Measurements from ENCODE around the gene TSPEAR. TPM values are rescaled to one million over a fixed set of nuclear protein-coding genes. Genes with fewer than 3 reads are reported as not detected.

The TSPEAR gene
- total RNA-seq, 1 donor from 2014 or later = not detected

GRCh38 chr21:44573630-44574456 is 137.5 kb downstream of the TSPEAR start, which contains the start of gene KRTAP10-4:
TSS of gene KRTAP10-4 (plus strand) at chr21:44573729. CDS start at chr21:44573759, 30 bp downstream.

GRCh38 chr21:44558695-44559094 is 152.7 kb downstream of the TSPEAR start, which contains the start of gene KRTAP10-3:
TSS of gene KRTAP10-3 (minus strand) at chr21:44558795. CDS start at chr21:44558715, 80 bp downstream.

DNA sequence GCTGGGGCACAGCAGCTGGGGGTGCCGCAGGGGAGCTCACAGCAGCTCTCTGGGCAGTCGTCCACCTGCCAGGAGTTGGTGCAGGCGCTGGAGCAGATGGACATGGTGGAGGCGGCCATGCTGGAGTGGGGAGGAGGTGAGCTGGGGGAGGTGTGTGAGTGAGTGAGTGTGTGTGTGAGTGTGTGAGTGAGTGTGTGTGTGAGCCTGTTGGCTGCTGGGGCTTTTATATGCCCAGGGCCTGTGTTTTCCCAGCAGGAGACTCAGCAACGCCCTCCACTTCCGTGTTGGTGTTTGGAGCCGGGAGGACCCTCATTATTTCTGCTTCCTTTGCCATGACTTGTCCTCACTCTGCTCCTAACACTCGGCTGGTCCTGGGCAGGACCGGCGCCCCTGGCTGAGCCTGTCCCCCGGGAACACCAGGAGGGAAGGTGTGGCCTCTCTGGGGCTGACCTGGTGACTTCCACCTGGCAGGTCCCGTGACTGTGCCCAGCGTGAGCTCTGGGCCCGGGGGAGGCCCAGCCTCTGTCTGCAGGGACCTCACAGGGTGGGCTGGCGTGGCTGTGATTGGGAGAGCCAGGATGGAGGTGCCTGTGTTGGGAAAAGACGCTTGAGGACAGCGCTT is 159.9 kb downstream of the TSPEAR start, which contains the start of gene KRTAP10-2:
Gene KRTAP10-2 (minus strand): TSS at position 166 of the 622 bp plus-strand sequence. CDS start 47 bp downstream, at position 119.

DNA sequence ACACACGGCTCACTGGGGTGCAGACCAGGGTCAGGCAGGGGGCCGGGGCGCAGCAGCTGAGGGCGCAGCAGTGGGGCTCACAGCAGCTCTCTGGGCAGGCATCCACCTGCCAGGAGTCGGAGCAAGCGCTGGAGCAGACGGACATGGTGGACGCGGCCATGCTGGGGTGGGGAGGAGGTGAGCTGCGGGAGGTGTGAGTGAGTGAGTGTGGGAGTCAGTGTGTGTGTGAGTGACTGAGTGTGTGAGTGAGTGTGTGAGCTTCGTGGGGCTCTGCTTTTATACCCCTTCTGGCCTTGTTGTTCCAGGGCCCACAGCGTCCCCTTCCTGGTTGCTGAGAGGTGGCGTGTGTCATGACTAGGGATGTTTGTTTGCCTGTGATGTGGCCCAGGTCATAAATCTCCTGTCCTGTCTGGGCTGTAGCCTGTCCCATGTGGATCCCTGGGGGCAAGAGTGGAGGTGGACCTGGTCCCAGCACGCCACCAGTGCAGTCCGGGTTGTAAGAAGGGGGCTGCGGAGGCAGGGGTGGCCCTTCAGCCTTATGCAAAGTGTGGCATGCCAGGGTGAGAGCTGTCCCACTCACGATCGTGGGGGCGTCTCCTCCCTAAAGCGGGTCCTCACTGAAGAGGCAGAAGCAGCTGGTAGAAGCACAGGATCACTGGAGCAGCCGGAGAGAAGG is 171.2 kb downstream of the TSPEAR start, which contains the start of gene KRTAP10-1:
Gene KRTAP10-1 (minus strand): TSS at position 205 of the 676 bp plus-strand sequence. CDS start 45 bp downstream, at position 160.

DNA sequence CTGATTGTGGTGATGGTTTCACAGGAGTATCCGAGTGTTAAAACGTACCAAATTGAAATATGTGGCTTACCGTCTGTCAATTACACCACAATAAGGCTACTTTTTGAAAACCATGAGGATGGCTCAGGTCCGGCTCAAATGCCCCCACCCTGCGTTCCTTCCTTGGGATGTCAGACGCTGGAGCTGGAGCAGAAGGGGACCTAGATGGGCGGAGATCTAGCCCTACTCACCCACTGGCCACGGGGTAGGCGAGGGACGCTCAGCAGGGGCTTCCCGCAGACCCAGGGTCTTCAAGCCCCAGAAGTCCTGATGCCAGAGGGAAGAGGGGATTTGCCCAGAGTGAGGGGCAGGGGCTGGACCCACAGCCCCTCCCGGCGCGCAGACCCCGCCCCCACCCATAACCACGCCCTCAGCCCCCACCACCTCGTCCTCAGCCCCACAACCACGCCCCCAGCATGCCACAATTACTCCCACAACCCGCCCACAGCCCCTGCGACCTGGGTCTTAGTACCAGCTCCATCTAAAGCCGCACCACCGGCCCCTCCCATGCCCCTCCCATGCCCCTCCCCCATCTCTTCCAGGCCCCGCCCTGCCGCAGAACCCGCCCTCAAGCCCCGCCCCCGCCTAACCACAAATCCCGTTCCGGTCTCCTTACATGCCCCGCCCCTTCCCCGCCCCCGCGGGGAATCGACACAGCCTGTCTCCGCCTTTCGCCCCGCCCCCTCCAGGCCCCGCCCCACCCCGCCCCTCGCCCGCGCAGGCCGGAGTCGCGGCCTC is 256.4 kb downstream of the TSPEAR start, which contains the start of gene LRRC3:
Gene LRRC3 (plus strand): TSS at position 764 of the 777 bp plus-strand sequence. CDS start 1,135 bp downstream, outside the sequence.

Other genes starting within 250 kb of the TSPEAR start
- not detected in 2 replicates for gene KRTAP10-1, start 171.4 kb downstream of the TSPEAR start, total RNA-seq
- gene KRTAP10-2, start 160.1 kb downstream of the TSPEAR start, total RNA-seq = not detected in 2 replicates
- gene KRTAP10-3, start 152.8 kb downstream of the TSPEAR start, total RNA-seq = not detected in 2 replicates
- not detected in 2 replicates for gene KRTAP10-4, start 137.8 kb downstream of the TSPEAR start, total RNA-seq
- gene KRTAP10-5, start 131.0 kb downstream of the TSPEAR start, total RNA-seq = not detected in 2 replicates
- not detected in 2 replicates for gene KRTAP10-6, start 119.1 kb downstream of the TSPEAR start, total RNA-seq
- not detected in 2 replicates for gene KRTAP10-7, start 111.0 kb downstream of the TSPEAR start, total RNA-seq
- not detected in 2 replicates for gene KRTAP10-8, start 99.5 kb downstream of the TSPEAR start, total RNA-seq
- not detected in 2 replicates for gene KRTAP10-9, start 84.5 kb downstream of the TSPEAR start, total RNA-seq
- not detected in 2 replicates for gene KRTAP10-10, start 74.2 kb downstream of the TSPEAR start, total RNA-seq
- gene KRTAP10-11, start 65.2 kb downstream of the TSPEAR start, total RNA-seq = not detected in 2 replicates
- not detected in 2 replicates for gene KRTAP12-4, start 56.9 kb downstream of the TSPEAR start, total RNA-seq
- not detected in 2 replicates for gene KRTAP12-3, start 53.6 kb downstream of the TSPEAR start, total RNA-seq
- not detected in 2 replicates for gene KRTAP12-2, start 44.6 kb downstream of the TSPEAR start, total RNA-seq
- gene KRTAP12-1, start 29.4 kb downstream of the TSPEAR start, total RNA-seq = not detected in 2 replicates
- not detected in 2 replicates for gene KRTAP10-12, start 14.4 kb downstream of the TSPEAR start, total RNA-seq
- 56.4 and 66.0 TPM in 2 replicates for gene UBE2G2, start 90.2 kb upstream of the TSPEAR start, total RNA-seq
- gene SUMO3, start 106.5 kb upstream of the TSPEAR start, total RNA-seq = 71.0 and 119 TPM in 2 replicates
- gene PTTG1IP, start 162.1 kb upstream of the TSPEAR start, total RNA-seq = 145 and 248 TPM in 2 replicates
- not detected in 2 replicates for gene ITGB2, start 209.3 kb upstream of the TSPEAR start, total RNA-seq
- 18.7 and 19.9 TPM in 2 replicates for gene SLX9, start 228.5 kb upstream of the TSPEAR start, total RNA-seq